ENCODE measurements around the gene TPRN.

TPRN gene

GRCh38 chr9:137161558-137162486 is 38.7 kb downstream of the TPRN start:
- DNase-seq (ENCODE audit: low read depth in 1 of 2, low spot score in 1 of 2) = no peak

- DNase-seq (ENCODE audit: low read depth in 1 of 2, low spot score in 1 of 2) = no peak
Measured at GRCh38 chr9:137160716-137161557, 39.6 kb downstream of the TPRN start.

DNA sequence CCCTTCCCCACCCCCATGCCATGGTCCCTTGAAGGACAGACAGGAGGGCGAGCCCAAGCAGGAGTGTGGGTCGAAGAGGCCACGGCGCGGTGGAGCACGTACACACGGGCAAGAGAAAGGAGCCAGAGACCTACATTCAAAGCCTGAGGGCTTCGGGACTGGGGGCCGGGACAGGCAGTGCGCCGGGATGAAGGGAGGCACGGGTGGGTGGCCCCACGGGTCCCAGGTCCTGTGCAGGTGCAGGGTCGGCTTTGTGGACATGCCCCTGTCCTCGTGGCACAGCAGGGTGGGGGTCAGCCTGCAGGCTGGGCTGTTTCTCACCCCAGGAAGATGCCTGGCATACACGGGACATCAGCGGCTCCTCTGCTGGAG is 40.5 kb downstream of the TPRN start:
- no peak for DNase-seq (ENCODE audit: low read depth in 1 of 2, low spot score in 1 of 2)

DNA sequence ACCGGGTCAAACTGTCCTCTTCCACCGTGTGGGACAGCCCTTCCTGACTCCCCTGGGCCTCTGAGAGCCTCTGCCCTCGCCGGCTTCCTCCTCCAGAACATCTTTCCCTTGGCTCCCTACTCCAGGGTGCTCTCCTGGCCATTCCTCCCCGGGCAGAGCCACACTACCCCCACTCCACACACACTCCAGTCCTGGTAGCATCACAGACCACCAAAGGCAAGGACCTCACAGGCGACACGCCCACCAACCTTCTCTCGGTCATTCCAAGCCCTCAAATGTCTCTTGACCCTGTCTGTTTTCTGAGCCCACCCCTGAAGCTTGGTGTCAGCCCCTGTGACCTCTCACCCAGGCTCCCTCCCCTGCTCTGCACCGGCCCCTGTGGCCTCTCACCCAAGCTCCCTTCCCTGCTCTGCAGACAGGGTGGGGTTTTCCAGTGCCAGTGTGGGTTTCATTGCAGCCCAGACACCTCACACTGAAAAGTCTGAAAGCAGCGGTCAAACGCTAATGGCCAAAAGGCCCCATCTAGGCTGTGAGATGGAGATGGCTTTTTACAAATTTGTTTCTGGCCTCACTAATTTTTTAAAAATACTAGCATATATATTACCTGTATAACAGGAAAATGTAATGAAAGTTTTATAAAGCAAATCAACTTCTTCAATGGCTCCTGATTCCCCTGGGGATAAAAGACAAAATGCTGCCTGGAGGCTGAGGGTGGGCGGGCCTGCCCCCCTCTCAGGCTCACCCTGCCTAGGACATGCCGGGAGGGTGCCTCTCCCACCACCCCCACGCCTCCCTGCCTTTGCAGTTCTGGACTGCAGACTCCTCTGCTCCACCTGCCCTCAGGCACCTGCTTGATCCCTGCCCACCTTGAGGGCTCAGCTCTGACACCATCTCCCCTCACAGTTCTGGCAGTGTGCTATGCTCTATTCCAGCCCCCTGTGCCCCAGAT is 41.2 kb downstream of the TPRN start:
- DNase-seq (ENCODE audit: low read depth in 1 of 2, low spot score in 1 of 2) = no peak

- DNase-seq (ENCODE audit: low read depth in 1 of 2, low spot score in 1 of 2) = no peak
Measured at GRCh38 chr9:137158625-137159024, 41.9 kb downstream of the TPRN start.

DNA sequence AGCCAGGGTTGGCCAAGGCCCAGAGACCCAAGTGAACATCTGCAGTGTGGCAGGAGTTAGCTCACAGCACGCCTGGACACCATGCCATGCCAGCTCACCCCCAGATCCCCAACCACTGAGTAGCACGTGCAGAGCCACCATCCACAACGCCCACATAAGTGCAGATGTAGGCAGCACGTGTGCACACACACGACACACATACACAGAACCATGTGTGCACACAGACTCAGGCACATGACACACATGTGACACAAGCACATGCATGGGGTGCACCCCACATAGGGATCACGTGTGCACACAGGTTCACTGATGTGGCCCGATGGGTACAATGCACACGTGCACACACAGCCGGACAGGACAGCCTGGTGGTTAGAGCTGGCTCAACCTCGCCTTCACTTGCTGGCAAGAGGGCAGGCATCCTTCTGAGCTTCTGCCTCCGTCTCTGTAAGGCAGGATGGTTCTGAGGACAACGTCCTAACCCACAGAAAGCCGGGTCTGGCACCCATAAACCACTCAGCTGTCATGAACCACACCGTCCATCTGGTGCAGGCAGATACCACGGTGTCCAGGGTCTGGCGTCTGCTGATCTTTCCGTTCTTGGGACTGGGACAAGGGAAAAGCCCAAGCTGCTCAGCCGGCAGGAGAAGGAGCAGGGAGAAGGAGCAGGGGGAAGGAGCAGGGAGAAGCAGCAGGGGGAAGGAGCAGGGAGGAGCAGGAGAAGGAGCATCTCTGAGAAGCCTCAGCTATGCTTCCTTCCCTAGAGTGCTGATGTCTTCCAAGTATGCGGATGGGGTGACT is 42.7 kb downstream of the TPRN start:
- DNase-seq (ENCODE audit: low read depth in 1 of 2, low spot score in 1 of 2) = no peak

GRCh38 chr9:137156567-137157375 is 43.8 kb downstream of the TPRN start:
- peak; percentile 26 to 52 for DNase-seq (ENCODE audit: low read depth in 1 of 2, low spot score in 1 of 2)

- no peak for DNase-seq (ENCODE audit: low read depth in 1 of 2, low spot score in 1 of 2)
Measured at GRCh38 chr9:137152844-137153405, 47.6 kb downstream of the TPRN start.

GRCh38 chr9:137150617-137151457 is 49.7 kb downstream of the TPRN start:
- peak in 1 of 2 donors; percentile 52 for DNase-seq (ENCODE audit: low read depth in 1 of 2, low spot score in 1 of 2)

DNA sequence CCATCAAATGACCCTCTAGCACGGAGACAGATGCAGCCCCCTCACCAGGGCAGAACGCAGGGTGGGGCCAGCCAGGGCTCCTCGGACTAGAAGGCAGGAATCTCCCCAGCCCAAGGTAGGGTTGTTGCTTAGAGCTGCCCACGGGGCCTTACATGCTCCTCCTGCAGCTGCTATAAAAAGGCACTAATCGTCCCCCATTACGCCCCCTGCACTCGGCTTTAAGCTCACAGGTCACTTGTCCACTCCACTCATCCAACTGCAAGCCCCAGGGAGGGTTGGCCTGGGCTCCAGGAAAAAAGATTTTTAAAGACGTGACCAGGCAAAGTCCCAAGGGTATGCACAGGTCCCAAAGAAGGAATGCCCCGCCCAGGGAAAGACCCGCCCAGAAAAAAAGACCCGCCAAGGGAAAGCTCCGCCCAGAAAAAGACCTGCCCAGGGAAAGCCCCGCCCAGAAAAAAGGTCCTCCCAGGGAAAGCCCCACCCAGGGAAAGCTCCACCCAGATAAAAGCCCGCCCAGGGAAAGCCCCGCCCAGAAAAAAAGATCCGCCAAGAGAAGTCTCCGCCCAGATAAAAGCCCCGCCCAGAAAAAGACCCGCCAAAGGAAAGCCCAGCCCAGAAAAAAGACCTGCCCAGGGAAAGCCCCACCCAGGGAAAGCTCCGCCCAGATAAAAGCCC is 50.5 kb downstream of the TPRN start:
- DNase-seq (ENCODE audit: low read depth in 1 of 2, low spot score in 1 of 2) = no peak

DNA sequence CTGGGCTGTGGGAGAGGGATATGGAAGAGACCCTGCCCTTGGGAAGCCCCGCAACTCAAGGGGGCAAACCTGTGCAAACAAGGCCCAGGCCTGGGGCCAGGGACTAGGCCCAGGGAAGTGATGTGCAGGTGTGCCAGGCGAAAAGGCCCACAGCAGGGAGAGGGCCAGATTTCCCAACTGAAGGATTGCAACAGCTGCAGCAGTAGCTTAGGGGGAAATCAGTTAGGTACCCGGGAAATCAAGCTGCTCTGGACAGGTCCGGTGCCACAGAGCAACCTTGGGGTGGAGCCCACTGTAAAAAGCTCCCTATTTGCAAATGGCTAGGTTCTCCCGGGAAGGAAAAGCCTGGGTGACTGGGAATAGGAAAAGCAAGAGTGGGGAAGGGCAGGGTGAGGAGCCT is 51.2 kb downstream of the TPRN start:
- DNase-seq (ENCODE audit: low read depth in 1 of 2, low spot score in 1 of 2) = no peak

- no peak for DNase-seq (ENCODE audit: low read depth in 1 of 2, low spot score in 1 of 2)
Measured at GRCh38 chr9:137148661-137149060, 51.9 kb downstream of the TPRN start.

DNA sequence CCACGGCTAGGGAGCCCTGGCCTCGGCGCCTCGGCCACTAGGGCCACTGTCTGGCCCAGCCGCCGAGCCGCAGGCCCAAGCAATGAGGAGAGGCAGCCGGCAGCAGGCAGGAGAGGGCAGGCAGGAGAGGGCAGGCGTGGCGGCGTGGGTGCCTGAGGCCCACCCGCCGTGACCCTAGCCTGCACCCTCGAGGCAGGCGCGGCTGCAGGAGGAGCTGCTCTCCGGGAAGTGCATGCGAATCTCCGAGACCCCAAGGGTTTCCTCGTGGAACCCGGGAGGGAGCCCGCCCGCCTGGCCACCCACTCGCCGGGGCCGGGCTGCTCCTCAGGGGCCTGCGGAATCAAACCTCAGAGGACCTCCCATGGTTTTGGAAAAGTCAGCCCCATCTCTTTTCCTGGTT is 52.3 kb downstream of the TPRN start:
- DNase-seq (ENCODE audit: low read depth in 1 of 2, low spot score in 1 of 2) = no peak

DNA sequence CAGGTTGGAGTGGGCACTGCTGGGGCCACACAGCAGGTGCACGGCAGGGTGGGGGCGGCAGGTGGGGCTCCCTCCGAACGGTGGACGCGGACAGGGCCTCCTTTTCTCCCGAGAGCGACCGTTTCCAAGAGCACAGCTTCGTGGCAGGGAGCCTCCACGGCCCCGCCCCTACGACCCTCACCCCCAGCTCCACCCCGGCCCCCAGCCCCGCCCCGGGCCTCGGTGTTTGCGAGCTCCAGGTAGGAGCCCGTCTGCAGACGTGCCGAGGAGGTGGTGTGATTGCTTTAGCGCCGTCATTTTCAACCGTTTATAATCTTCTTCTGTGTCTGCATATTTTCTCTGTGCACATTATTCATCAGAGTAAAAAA is 52.8 kb downstream of the TPRN start:
- DNase-seq (ENCODE audit: low read depth in 1 of 2, low spot score in 1 of 2) = no peak

DNA sequence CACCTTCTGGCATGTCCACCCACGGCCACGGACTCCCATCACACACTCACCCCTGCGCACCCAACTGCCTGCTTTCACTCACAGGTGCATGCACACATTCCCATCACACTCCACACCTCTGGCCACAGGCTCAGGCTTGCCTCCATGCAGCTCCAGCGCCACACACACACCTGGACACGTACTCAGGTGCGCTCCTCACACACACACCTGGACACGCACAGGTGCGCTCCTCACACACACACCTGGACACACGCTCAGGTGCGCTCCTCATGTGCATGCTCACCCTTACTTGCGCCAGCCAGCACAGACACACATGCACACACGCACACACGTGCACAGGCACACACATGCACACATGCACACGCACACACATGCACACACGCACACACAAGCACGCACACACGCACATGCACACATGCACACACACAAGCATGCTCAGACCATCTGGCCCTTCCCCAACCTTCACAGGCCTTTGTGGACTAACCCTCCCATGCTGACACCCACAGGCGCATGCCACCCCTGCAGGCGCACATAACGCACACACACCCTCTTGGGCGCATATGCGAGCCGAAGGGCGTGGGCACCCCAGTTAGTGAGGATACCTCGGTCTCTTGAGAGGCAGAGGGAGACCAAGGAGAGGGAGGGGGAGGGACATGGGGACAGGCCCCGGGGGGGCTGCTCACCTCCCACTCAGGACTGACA is 53.3 kb downstream of the TPRN start:
- DNase-seq (ENCODE audit: low read depth in 1 of 2, low spot score in 1 of 2) = no peak

- DNase-seq (ENCODE audit: low read depth in 1 of 2, low spot score in 1 of 2) = no peak
Measured at GRCh38 chr9:137146527-137146918, 54.0 kb downstream of the TPRN start.
